Left forelimb (tissue), 1 donor: ENCODE measurements around the gene RIMBP2.
A peak's percentile ranks its signal among the peaks of the same experiment; 100 is the strongest.

ENCODE experiments used
- DNase-seq: peaks from one replicate; pipeline ENCODE4 v3.0.0-alpha.2; 2018; ENCODE audit warnings: low spot score

The RIMBP2 gene

DNA sequence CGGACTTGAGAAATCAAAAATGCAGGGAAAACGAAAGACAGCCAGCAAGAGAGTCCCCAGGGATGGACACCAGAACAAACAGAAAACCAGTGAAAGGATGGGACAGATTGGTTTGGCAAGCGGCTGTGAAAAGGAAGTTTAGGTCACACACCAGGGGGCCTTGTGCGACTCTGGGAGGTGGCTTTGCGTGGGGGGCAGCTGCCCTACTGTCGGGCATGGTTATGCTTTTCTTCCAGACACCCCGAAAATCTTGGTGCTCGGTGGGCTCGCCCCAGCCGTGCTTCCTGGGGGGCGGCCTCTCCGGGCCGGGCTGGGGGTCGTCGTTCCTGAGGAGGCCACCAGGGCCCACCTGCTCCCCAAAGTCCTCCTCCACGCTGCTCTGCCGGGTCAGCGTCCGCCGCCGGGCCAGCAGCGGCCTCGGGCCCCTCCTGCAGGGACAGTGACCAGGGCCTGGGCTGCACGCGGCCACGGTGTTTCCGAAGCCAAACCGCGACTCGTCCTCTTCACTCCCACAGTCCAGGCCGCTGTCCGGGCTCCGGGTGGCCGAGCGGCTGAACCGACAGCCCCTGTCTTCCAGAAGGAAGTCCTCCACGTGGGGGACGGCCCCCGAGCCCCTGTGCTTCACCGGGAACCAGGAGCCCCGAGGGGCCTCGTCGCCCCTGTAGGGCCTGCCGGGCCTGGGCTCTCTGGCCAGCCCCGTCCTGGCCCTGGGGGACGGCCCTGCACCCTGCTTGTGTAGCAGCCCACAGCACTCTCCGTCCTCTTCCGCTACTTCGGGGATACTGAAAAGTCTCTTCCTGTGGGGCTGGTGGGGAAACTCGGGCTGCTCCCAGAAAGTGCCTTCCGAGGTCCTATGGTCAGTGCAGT lies 291.9 kb downstream of the RIMBP2 start:
- DNase-seq, result peak; percentile 60

DNA sequence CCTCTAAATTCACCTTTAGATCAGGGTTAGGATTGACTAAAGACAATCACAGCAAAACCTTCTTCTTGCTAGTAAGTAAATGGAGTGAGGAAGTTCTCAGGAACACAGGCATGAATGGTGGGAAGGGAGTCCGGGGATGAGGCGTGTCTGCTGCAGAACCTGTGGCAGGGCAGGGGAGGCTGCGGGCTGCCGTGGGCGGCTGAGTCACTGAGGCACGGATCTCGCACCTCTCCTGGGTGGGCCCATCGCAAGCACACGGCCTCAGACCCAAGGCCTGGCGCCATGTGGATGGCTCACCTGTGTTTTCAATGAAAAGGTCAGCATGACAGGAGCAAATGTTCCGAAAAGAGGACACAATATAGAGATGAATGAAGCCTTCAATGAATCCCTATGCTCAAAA lies 293.0 kb downstream of the RIMBP2 start:
- no peak for DNase-seq

DNA sequence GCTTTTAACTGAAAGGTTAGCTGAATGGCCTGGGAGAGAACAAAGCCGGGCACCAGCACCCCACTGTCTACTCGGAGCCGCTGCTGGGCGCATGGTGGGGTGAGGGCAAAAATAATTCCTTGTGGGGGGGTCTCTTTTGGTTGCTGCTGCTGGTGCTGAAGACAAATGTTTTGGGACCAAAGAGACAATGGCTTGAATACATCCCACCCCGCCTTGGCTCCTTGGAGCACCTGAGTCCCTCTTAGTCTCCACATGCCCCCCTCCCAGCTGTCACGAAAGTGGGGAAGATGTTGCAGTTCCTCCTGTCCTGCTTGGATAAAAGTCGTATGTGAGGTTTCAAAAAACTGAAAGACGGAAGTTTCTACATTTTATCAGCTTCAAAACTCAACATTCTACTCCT lies 293.4 kb downstream of the RIMBP2 start:
- DNase-seq, result no peak

DNA sequence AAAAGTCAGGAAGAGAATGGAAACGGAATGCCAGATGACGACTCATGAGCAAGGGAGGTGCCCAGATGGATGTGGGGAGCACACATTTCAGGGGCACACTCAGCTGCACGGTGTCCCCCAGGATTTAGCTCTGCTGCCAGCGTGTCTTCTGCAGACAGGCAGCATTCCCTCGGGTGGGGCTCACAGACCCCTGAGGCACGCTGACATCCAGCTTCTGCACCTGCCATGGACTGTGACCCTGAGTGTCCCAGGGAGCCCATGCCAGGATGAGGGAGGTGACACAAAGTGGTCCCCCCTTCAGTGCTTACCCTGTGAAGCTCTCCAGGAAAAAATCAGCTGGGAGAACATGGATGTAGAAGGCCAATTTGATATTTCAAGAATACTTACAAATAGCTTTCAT lies 294.2 kb downstream of the RIMBP2 start:
- no peak for DNase-seq

DNA sequence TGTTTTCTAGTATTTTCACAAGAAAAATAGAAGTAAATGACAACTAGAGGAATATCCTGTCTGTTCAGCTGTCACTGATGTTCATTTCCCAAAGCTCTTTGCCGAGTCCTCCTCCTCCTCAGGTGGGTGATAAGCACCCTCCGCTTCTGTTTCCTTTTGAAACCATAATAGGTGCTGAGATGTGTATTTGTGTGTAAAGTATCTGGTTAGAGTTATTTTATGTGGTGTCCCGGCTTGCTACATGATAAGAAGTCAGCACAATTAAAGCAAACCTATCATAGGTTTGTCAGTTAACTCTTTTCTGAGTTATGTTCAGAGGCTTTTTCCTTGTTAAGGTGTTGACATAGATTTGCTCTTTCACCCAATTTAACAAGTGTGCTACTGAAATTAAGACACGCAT lies 296.0 kb downstream of the RIMBP2 start:
- no peak for DNase-seq

DNA sequence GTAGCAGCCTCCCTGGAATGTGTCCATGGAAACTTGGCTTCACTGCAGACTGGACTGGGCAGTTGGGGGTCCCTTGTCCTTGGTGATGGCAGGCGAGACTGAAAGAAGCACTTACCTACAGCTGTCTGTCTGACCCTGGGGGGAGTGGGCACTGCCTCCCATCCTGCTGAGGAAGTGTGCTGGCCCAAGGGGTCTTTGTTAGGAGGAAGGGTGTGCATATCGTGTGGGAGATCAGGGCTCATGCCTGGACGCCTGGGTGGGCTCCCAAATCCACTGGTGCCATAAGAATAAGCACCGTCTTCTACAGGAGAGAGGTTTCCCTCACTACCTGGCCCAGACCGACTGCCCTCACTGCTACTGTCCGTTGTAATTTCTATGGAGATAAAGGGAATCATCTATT lies 297.0 kb downstream of the RIMBP2 start:
- no peak for DNase-seq

DNA sequence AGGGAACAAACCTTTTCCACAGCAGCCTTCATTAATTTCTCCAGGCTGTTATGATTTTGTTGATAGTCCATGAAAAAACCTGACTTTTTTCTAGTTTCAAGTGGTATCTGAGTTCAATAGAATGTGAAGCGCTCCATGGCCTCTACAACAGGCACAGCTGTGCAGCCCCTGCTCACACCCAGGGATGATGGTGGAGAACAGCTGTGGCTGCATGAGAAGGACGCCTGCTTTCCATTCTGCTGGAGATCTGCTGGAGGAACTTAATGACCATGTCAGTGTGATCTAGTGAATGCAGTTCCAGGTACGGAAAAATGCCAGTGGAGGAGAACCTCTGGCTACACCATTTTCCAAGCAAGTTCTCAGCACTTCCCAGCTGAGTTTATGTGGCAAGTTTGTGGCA lies 297.8 kb downstream of the RIMBP2 start:
- DNase-seq, result no peak

DNA sequence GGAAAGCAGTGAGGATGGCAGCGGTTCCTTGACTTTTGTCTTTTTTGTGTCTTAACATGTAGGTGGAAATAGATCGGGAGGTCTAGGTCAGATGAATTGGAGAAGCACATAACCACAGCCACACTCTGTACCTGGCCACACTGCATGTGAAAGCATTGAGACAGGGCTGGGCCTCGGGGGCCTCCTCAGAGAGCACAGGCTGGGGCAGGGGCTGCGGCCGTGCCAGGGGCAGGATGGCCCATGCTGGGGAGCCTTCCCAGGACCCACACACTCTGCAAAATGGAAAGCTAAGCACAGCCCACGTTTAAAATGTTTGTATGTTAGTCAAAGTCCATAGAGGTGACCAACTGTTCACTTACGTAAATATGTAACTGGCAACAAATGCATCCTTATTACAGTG lies 301.7 kb downstream of the RIMBP2 start:
- no peak for DNase-seq

DNA sequence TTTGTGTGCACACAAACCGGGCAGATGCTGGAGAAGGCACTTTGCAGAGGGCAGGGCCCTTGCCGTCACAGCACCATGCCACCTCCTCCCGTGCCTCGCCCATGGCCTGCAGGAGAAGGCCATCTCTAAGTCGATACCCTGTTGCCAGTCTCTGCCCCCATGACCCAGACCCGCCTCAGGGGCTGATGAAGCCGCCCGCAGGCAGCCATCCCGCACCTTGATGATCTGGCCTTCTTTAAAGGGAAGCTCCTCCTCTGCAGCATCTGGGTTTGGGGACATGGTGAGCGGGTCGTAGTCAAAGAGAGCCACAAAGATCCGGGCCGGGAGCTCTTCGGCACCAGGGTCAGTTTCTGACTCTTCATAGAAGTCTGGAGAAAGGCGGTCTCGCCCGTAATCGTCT lies 302.2 kb downstream of the RIMBP2 start:
- no peak for DNase-seq

DNA sequence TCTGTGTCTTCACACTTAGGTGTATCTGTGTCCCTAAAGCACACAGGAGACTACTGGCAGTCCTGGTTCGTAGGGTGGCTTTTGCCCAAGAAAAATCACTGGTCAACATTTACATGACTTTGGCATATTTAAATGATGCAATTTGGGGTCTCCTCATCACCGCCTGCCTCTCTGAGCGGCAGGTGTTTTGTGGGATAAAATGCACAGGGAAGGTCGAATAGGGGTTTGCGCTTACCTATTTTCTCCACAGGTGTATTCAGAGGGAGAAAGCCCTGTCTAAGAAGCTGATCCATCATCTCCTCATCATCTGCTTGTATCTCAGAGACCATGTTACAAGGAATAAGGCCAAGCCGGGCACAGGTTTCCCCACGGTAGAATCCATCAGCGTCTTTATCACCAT lies 303.7 kb downstream of the RIMBP2 start:
- no peak for DNase-seq

DNA sequence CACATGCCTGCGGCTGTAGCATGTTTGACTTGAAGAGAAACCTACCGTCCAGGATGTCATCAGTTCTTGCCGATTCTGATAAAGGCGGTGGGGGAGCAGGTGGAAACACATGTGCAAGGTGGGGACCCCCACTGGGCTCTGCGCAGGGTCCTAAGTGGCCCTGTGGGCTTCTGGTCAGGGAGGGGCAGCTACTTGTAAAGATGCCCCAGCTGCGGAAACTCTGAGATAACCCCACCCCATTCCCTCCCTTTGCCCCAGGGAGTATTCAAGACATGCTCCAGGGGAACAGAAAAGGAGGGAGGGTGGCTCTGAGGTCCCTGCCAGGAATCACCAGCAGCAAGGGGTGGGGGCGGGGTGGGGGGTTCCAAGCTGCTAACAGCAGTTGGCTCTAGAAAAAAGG lies 310.8 kb downstream of the RIMBP2 start:
- no peak for DNase-seq

DNA sequence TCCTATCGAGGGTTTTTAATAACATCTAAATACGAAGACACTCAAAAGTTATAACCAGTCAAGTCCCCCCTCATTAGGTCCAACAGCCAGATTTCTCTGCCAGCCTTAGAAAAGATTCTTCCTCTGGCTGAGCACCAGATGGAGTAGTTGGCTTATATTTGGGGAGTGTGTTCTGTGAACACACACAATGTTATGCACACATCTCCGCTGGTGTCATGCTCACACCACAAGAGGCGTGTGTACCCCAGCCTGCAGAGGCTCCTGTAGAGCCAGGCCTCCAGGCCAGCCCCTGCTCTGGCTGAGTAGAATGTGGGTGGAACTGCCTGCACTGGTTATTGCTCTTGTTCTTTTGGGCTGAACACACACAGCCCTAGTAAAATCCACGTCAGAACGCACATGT lies 314.4 kb downstream of the RIMBP2 start:
- DNase-seq, result no peak

DNA sequence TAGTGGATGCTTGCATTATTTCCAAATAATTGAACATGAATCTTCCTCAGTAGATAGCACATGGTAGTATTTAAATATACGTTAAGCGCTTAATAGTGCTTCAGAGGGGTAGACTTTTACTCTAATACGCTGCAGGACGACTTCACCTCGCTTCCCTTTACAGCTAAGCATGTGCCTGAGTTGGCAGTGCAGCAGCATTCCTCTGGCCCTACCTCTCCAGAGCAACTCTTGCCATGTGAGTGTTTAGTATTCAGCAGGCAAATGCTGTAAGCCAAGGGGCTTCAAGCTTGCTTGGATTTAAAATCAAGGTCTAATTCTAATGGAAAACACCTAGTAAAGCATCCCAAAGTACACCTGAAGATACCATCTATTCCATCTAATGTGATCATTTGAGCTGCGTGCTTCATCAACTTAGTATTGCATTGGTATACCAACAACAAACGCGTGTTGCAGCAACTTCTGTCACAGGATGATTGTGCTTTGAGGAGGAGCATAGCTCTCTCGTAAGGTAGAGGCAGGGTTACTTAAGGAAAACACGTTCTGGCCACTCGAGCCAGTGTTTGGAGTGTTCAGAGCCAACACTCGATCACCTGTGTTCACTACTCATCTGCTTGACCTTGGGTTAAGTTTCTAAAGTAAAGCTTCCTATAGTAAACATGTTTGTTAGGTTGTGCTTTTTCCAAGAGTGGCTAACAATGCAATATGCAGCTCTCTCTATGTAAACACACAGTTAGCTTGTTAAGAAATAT lies 317.8 kb downstream of the RIMBP2 start:
- DNase-seq, result no peak

DNA sequence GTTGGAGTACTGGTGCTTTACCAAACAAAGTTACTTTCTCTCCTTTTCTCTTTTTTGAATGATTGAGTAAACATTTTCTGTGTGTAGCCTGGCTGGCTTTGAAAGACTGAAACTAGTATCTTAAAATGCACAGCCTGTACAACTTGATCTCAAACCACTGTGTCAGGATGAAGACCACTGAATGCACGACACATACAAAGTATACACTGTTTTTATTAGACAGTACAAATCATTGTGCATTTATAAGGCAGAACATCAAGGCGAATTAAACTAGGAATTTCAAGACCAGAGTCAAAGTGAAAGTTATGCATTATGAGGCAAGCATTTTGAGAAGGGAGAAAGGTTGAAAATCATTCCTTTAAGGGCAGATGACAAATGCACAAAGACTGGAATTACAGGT lies 319.4 kb downstream of the RIMBP2 start:
- no peak for DNase-seq

DNA sequence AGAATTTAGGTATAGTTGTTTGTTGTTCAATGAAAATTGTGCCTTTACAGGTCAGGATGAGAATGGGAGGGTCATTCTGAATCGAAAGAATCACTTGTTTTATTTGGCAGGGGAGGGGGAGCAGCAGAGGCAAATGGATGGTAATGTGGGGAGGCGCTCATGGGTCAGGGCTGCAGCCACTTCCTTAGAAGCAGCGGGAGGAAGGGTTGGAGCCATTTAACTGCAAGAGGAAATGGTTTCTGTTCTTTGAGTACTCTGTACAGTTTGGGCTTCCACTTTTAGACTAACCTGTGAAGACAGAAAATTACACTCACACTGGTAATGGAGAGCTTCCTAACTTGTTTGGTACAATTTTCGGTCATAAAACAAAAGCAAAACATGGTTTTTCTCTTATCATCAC lies 321.2 kb downstream of the RIMBP2 start:
- no peak for DNase-seq

DNA sequence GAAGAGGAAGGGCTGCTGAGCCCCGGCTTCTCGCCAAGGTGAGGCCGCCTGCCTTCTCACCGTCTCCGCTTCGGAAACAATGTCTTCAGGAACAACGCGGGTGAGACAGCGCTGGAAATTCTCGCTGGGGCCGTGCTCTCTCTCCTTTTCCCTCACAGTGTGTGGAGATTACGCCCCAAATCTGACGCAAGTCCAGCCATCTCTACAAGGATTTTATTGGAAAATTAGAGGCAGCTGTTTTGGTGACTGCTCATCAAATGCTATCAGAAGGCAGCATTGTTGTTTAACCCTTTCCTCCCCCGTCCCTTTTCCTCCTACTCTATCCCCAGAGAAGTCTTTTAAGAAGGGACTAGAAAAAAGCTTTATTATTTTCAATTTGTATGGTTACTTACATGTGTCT lies 324.9 kb downstream of the RIMBP2 start:
- no peak for DNase-seq

DNA sequence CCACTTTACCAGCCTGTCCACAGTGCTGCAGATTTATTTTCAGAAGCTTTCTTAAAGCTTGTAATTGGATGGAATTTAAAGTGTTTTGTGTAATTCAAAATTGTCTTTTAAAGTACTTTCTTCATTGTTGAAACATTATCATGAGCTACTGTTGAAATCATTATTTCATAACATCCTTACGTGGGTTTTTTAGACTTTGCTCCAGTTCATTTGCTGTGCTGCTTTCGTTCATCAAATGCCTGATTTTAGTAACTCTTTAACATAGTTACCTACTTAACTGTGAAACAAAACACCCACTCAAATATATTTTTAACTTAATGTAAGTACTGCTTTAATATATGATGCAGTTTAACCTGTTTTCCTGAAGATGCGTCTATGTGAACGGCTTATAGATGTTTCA lies 330.9 kb downstream of the RIMBP2 start:
- DNase-seq, result no peak

DNA sequence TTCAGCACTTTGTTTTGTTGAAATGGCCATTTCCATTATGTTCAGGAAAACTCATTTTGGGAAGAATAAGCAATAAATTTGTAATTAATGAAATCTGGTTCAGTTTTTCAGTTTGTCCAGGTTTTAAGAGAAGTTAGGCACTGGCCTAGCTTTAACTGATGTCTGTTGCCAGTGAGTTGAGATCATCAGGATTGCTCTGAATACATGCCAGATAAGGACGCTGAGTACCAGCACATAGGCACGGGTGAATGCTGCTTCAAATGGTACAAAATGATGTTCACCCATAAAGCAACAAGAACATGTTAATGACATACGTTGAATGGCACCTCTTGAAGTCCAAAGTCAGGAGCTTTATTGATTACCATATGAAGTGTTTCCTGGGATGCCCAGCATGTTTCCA lies 331.9 kb downstream of the RIMBP2 start:
- no peak for DNase-seq

DNA sequence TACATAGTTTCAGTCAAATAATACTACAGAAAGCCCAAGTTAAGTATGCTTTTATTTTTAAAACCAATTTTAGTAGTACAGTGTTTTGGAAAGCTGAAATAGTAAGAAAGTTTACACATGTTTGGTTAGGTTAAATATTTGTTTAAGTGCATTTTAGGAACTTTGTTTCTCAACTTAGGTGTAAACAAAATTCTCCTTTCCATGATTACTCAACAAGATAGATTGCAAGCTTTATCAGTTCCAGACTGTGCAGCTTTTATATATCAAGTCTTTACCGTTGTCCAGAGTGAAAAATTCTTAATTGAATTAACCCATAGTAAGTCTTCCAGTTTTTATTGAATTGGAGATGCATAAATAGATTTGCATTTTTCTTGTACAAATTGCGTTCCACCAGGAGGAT lies 333.3 kb downstream of the RIMBP2 start:
- DNase-seq, result no peak

DNA sequence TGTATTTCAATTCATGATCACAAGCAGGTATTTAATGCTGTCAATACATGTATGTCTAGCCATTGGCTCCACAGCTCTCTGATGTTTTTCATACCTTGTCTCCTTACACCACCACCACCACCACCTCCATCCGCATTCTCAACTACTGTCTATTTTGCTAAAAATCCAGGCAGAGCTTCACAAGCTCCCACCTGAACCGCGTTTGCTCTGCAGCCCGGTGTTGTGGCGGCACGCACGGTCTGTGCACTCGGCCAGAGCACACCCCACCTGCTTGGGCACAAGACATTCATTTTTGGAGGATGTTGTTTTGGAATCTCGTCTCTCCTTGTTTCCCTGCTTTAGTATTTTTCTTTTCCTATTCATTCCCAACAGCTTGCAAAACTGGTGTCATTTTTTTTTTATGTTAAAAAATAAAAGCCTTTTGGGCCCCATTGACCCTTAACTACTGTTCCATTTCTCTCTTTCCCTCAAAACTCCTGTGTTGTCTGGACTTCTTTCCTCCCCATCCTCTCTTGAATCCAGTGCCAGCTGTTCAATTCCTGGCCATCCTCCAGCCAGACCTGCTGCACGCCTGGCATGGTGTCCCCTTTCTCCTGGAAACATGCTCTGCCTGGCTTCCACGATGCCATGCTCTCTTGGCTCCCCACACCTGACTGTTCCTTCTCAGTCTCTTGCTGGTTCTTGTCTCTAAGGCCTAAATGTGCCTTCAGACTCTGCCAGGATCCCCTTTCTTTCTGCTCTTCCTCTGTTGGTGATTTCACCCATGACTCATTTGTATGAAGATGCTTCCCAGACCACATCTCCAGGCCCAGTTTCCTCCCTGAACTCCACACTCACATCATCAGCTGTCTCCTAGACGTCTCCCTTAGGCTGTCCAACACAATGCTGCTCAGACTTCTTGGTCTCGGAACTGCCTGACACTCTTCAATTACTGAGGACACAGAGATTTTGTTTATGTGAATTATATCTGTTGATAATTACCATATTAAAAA lies 340.5 kb downstream of the RIMBP2 start:
- DNase-seq, result no peak

DNA sequence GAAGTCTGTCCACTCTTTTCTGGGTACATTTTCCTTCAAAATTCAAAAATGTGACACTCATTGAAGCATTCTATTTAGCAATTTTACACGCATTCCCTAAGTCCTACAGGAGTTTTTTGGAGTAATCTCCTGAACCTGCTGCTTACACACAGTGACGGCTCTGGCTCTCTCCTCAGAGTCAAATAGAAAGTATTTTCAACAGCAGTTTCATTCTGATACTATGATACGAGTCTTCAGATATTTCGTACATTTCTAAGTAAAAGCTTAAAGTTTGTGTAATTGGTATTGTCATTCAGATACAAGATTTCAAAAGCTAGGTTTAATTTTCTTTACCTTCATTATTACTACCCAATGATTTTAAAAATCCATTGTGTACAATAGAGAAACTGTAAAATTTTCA lies 342.0 kb downstream of the RIMBP2 start:
- no peak for DNase-seq

DNA sequence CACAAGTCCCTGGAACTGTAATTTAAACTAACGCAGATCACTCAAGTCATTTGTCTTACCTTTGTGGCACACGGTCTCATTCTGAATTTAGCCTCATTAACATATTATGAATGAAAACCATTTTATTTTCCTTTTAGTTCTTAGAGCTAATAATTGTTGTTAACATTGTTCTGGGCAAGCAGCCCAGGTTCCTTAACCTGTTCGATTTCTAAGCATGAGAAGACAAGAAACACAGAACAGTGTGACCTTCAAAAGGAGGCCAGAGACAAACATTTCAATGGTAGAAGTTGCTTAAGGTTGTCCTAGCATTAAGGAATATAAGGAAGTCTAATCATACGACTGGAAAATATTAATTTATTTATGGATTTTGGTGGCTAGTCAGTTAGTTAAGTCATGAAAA lies 343.2 kb downstream of the RIMBP2 start:
- no peak for DNase-seq
